Neural cell (in vitro differentiated cells): ENCODE measurements around the gene SDC1. TPM values are rescaled to one million over a fixed set of nuclear protein-coding genes. Genes with fewer than 3 reads are reported as not detected.

ENCODE experiments used
- H2AFZ ChIP-seq: fragments of 200-600, 300-800 bp; sonication (generic), shearing (Covaris generic); 2 replicates; pipeline ENCODE4 v1.6.0; 2014; ENCODE audit warnings: low read depth, mild to moderate bottlenecking, antibody characterized with exemption, low read length, moderate library complexity
- H3F3A ChIP-seq: fragments of 200-600 bp; shearing (Covaris generic); 2 replicates; pipeline ENCODE4 v1.6.1; 2016; ENCODE audit warnings: mild to moderate bottlenecking, moderate library complexity, mixed read lengths, antibody characterized with exemption, low read length; ENCODE audit not compliant: insufficient read depth, poor library complexity, severe bottlenecking
- H3K27ac ChIP-seq: fragments of 200-600, 300-800 bp; sonication (generic), shearing (Covaris generic); 2 replicates; pipeline ENCODE4 v1.5.1; 2014; ENCODE audit warnings: mild to moderate bottlenecking, low read length, moderate library complexity
- H3K27me3 ChIP-seq: fragments of 300-800, 200-600 bp; sonication (generic), shearing (Covaris generic); 2 replicates; pipeline ENCODE4 v1.6.0; 2014; ENCODE audit warnings: mild to moderate bottlenecking, low read depth, low read length, moderate library complexity; ENCODE audit not compliant: insufficient read depth
- H3K36me3 ChIP-seq: fragments of 300-800, 200-600 bp; sonication (generic), shearing (Covaris generic); 2 replicates; pipeline ENCODE4 v1.5.1; 2014; ENCODE audit warnings: mild to moderate bottlenecking, antibody characterized with exemption, low read length, moderate library complexity; ENCODE audit not compliant: insufficient read depth
- H3K4me2 ChIP-seq: fragments of 300-800, 200-600 bp; sonication (generic), shearing (Covaris generic); 2 replicates; pipeline ENCODE4 v1.6.0; 2014; ENCODE audit warnings: mild to moderate bottlenecking, low read length
- H3K4me3 ChIP-seq: fragments of 300-800, 200-600 bp; sonication (generic), shearing (Covaris generic); 2 replicates; pipeline ENCODE4 v1.5.1; 2014; ENCODE audit warnings: mild to moderate bottlenecking, low read length, moderate library complexity
- H3K79me2 ChIP-seq: fragments of 200-600 bp; shearing (Covaris generic); replicated peaks from 2 replicates; pipeline ENCODE4 v1.6.0; 2014; ENCODE audit warnings: mild to moderate bottlenecking, low read length, moderate library complexity; ENCODE audit not compliant: insufficient read depth
- H3K9ac ChIP-seq: fragments of 300-800, 200-600 bp; sonication (generic), shearing (Covaris generic); 2 replicates; pipeline ENCODE4 v1.6.1; 2016; ENCODE audit warnings: mild to moderate bottlenecking, low read length, mixed read lengths
- H3K9me2 ChIP-seq: fragments of 200-600 bp; shearing (Covaris generic); 2 replicates; pipeline ENCODE4 v1.6.1; 2016; ENCODE audit warnings: mild to moderate bottlenecking, low read length, mixed read lengths; ENCODE audit not compliant: insufficient read depth
- H3K9me3 ChIP-seq: fragments of 200-600, 300-800 bp; sonication (generic), shearing (Covaris generic); 2 replicates; pipeline ENCODE4 v1.6.1; 2016; ENCODE audit warnings: mild to moderate bottlenecking, mixed run types, low read length, moderate library complexity, mixed read lengths
- H4K20me1 ChIP-seq: fragments of 200-600 bp; shearing (Covaris generic); 2 replicates; pipeline ENCODE4 v1.6.1; 2016; ENCODE audit warnings: mild to moderate bottlenecking, mixed run types; ENCODE audit not compliant: insufficient read depth
- EP300 ChIP-seq: fragments of 450-650 bp; conservative IDR thresholded peaks from 2 replicates; pipeline ENCODE4 v1.6.1; 2014; ENCODE audit warnings: antibody characterized with exemption, mild to moderate bottlenecking, moderate library complexity; ENCODE audit not compliant: poor library complexity, severe bottlenecking
- EZH2 ChIP-seq: fragments of 200-600, 300-800 bp; shearing (Covaris generic), sonication (generic); IDR thresholded peaks from 2 replicates; pipeline ENCODE4 v1.6.1; 2014; ENCODE audit warnings: antibody characterized with exemption, low read length, borderline replicate concordance, mild to moderate bottlenecking; ENCODE audit not compliant: insufficient read depth, poor library complexity, severe bottlenecking
- MXI1 ChIP-seq: fragments of 450-650 bp; conservative IDR thresholded peaks from 2 replicates; pipeline ENCODE4 v1.6.1; 2014; ENCODE audit warnings: antibody characterized with exemption, mild to moderate bottlenecking; ENCODE audit not compliant: poor library complexity, severe bottlenecking
- POLR2AphosphoS5 ChIP-seq: IDR thresholded peaks from 2 replicates; pipeline ENCODE4 v1.6.1; 2012
- RAD21 ChIP-seq: fragments of 450-650 bp; conservative IDR thresholded peaks from 2 replicates; pipeline ENCODE4 v1.6.1; 2014; ENCODE audit warnings: antibody characterized with exemption, mild to moderate bottlenecking, moderate library complexity
- SMC3 ChIP-seq: fragments of 450-650 bp; conservative IDR thresholded peaks from 2 replicates; pipeline ENCODE4 v1.6.1; 2014; ENCODE audit warnings: antibody characterized with exemption, mild to moderate bottlenecking, moderate library complexity; ENCODE audit not compliant: poor library complexity
- TAF1 ChIP-seq: IDR thresholded peaks from 2 replicates; pipeline ENCODE4 v1.6.1; 2012; ENCODE audit warnings: low read depth
- polyA plus RNA-seq: library from polyadenylated mRNA; depleted of rRNA; stranded (reverse); fragments of >200 nt; gene quantifications from 2 replicates; pipeline ENCODE4 v1.2.3, GENCODE V29; 2014
- TF ChIP-seq, protein P1 (sequence below): fragments of 450-650 bp; IDR thresholded peaks from 2 replicates; pipeline ENCODE4 v1.5.1; 2014; ENCODE audit warnings: antibody characterized with exemption, mild to moderate bottlenecking, moderate library complexity; ENCODE audit not compliant: poor library complexity, severe bottlenecking
- TF ChIP-seq, protein P2 (sequence below): IDR thresholded peaks from 2 replicates; pipeline ENCODE4 v1.6.1; 2012; ENCODE audit warnings: borderline replicate concordance

The SDC1 gene
- polyA plus RNA-seq, 1 donor from 2014 or later = 14.9 TPM

DNA sequence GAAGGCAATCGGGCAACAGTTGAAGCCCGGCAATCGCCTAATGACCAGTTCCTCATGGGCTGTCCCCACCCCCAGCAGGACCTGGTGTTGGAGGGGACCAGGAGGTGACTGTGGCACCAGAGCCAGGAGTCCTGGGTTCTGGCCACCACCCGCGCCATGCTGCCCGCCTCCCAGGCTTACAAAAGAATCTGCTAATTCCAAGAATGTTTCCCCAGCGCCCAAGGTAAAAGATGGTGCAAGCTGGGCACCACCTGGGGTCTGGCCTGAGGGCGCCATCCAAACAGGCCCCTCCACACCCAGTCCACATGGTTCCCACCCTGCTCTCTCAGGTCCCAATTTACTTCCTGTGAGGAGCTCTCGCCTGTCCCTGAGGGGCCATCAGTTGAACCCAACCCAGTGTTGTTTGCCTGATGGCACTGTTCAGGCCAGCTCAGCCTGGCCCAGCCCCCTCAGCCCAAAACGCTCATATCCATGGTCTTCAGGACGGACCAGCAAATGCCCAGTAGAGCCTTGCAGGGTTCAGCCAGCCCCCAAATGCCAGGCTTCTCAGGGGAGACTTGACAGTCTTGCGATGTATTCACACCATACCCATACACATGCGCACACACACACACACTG lies 5.1 kb downstream of the SDC1 start:
- Histone ChIP-seq H3K79me2 (no peaks in the 10 kb centered on the region), H3K36me3 (no peaks in the 10 kb centered on the region), H3K9me2 (no peaks in the 10 kb centered on the region), H3F3A (no peaks in the 10 kb centered on the region), H3K27me3 (peaks cover 3% of the 10 kb centered on the region), H2AFZ (no peak overlapping the region), H3K4me2 (no peak overlapping the region), H3K27ac (no peak overlapping the region), H3K9me3 (no peaks in the 10 kb centered on the region), H3K9ac (no peak overlapping the region), H3K4me3 (no peak overlapping the region), H4K20me1 (no peaks in the 10 kb centered on the region)
- no peak for TF ChIP-seq EZH2
- TF ChIP-seq EP300 = no peak
- TF ChIP-seq SMC3 = no peak
- TF ChIP-seq POLR2AphosphoS5 = no peak

DNA sequence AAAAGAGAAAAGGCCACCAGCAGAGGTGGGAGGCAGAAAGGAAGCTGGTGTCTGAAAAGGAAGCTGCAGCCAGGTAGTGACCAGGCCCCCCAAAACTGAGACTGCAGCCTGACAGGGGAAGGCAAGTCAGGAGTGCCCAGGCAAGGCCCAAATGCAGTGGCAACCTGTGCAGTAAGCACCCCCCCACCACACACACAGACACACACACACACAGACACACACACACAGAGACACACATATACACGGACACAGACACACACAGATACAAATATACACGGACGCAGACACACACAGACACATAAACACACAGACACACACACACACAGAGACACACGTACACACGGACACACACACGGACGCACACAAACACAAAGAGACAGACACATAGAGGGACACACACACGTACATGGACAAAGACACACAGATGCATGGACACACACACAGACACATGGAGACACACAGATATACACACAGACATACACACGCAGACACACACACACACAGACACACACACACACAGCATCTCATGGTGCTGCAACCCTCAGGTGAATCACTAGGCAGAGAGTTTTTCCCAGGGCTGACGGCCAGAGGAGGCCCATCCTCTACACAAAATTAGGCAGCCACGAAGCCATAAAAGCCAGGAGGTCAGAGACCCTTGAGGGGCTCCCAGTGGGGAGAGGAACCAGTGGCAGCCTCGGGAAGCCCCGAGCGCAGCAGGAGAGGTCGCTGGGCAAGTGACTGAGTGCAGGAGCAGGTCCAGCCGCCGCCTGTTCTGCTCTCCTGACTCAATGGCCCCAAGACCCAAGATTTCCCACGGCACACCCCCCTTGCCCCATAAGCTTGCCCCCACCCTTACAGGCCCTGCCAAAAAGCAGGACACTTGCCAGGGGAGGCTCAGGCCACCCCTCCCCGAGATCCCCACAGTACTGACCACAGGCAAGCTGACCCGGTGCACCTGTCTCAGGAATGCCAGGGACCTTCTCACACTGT lies 6.3 kb downstream of the SDC1 start:
- no peak overlapping the region for H2AFZ ChIP-seq

More for the DNA sequence above, 6.3 kb downstream of the SDC1 start:
- no peaks in the 10 kb centered on the region for H3K36me3 ChIP-seq
- H3K9me2 ChIP-seq = no peaks in the 10 kb centered on the region
- H3K4me2 ChIP-seq = no peak overlapping the region
- H3K4me3 ChIP-seq = no peak overlapping the region
- H3K27me3 ChIP-seq = peaks cover 3% of the 10 kb centered on the region
- TF ChIP-seq RAD21 (no peak), EZH2 (no peak), EP300 (no peak), POLR2AphosphoS5 (no peak), SMC3 (no peak), MXI1 (no peak), TAF1 (no peak)
- TF ChIP-seq, protein P1, sequence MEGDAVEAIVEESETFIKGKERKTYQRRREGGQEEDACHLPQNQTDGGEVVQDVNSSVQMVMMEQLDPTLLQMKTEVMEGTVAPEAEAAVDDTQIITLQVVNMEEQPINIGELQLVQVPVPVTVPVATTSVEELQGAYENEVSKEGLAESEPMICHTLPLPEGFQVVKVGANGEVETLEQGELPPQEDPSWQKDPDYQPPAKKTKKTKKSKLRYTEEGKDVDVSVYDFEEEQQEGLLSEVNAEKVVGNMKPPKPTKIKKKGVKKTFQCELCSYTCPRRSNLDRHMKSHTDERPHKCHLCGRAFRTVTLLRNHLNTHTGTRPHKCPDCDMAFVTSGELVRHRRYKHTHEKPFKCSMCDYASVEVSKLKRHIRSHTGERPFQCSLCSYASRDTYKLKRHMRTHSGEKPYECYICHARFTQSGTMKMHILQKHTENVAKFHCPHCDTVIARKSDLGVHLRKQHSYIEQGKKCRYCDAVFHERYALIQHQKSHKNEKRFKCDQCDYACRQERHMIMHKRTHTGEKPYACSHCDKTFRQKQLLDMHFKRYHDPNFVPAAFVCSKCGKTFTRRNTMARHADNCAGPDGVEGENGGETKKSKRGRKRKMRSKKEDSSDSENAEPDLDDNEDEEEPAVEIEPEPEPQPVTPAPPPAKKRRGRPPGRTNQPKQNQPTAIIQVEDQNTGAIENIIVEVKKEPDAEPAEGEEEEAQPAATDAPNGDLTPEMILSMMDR = no peak
- TF ChIP-seq, protein P2, sequence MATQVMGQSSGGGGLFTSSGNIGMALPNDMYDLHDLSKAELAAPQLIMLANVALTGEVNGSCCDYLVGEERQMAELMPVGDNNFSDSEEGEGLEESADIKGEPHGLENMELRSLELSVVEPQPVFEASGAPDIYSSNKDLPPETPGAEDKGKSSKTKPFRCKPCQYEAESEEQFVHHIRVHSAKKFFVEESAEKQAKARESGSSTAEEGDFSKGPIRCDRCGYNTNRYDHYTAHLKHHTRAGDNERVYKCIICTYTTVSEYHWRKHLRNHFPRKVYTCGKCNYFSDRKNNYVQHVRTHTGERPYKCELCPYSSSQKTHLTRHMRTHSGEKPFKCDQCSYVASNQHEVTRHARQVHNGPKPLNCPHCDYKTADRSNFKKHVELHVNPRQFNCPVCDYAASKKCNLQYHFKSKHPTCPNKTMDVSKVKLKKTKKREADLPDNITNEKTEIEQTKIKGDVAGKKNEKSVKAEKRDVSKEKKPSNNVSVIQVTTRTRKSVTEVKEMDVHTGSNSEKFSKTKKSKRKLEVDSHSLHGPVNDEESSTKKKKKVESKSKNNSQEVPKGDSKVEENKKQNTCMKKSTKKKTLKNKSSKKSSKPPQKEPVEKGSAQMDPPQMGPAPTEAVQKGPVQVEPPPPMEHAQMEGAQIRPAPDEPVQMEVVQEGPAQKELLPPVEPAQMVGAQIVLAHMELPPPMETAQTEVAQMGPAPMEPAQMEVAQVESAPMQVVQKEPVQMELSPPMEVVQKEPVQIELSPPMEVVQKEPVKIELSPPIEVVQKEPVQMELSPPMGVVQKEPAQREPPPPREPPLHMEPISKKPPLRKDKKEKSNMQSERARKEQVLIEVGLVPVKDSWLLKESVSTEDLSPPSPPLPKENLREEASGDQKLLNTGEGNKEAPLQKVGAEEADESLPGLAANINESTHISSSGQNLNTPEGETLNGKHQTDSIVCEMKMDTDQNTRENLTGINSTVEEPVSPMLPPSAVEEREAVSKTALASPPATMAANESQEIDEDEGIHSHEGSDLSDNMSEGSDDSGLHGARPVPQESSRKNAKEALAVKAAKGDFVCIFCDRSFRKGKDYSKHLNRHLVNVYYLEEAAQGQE = no peak
- no peak overlapping the region for H3K9ac ChIP-seq
- H3F3A ChIP-seq = no peaks in the 10 kb centered on the region
- no peaks in the 10 kb centered on the region for H4K20me1 ChIP-seq
- H3K79me2 ChIP-seq = no peaks in the 10 kb centered on the region
- H3K9me3 ChIP-seq = no peaks in the 10 kb centered on the region
- no peak overlapping the region for H3K27ac ChIP-seq
